HG02678 (cell line): Measurements from ENCODE around the gene TEC.

Experiments used
- ATAC-seq: cut with Tn5 transposase; IDR thresholded peaks from one replicate; pipeline ENCODE4 v1.9.1; 2021; ENCODE audit warnings: mild to moderate bottlenecking, moderate library complexity; ENCODE audit not compliant: unreplicated experiment

Gene TEC

GRCh38 chr4:48270523-48270897, 872 bp upstream of the TEC start:
- no peak for ATAC-seq

- peak; percentile 68 for ATAC-seq
Observed at GRCh38 chr4:48269861-48270522, 354 bp upstream of the TEC start.

GRCh38 chr4:48267574-48267973, 2.1 kb downstream of the TEC start:
- ATAC-seq: no peak

GRCh38 chr4:48266781-48267180, 2.9 kb downstream of the TEC start:
- ATAC-seq: no peak

GRCh38 chr4:48262926-48263325, 6.7 kb downstream of the TEC start:
- no peak for ATAC-seq

GRCh38 chr4:48262484-48262883, 7.2 kb downstream of the TEC start:
- no peak for ATAC-seq

GRCh38 chr4:48261281-48261680, 8.4 kb downstream of the TEC start:
- ATAC-seq: no peak

GRCh38 chr4:48259748-48260147, 9.9 kb downstream of the TEC start:
- no peak for ATAC-seq

GRCh38 chr4:48258845-48259397, 10.7 kb downstream of the TEC start:
- ATAC-seq: no peak

- ATAC-seq: no peak
Observed at GRCh38 chr4:48255959-48256342, 13.7 kb downstream of the TEC start.

GRCh38 chr4:48255072-48255958, 14.3 kb downstream of the TEC start:
- no peak for ATAC-seq

- ATAC-seq: no peak
Observed at GRCh38 chr4:48254381-48255071, 15.1 kb downstream of the TEC start.

- ATAC-seq: no peak
Observed at GRCh38 chr4:48252313-48252712, 17.3 kb downstream of the TEC start.

- no peak for ATAC-seq
Observed at GRCh38 chr4:48250980-48251379, 18.7 kb downstream of the TEC start.

GRCh38 chr4:48250343-48250742, 19.3 kb downstream of the TEC start:
- no peak for ATAC-seq

GRCh38 chr4:48249378-48249777, 20.3 kb downstream of the TEC start:
- ATAC-seq: no peak

- ATAC-seq: no peak
Observed at GRCh38 chr4:48248559-48248953, 21.1 kb downstream of the TEC start.

GRCh38 chr4:48247878-48248558, 21.6 kb downstream of the TEC start:
- ATAC-seq: peak; percentile 40

GRCh38 chr4:48247142-48247877, 22.3 kb downstream of the TEC start:
- peak; percentile 53 for ATAC-seq

- ATAC-seq: no peak
Observed at GRCh38 chr4:48244665-48245064, 25.0 kb downstream of the TEC start.
